HG03439 (cell line): ENCODE measurements around the gene CRADD.
"Not testable (repeated sequence)": the region's sequence is repeated elsewhere in the genome, so short reads cannot be mapped to it uniquely, and the experiment has no call there.

Experiments used
- ATAC-seq: cut with Tn5 transposase; IDR thresholded peaks from one replicate; pipeline ENCODE4 v1.9.1; 2021; ENCODE audit warnings: mild to moderate bottlenecking, moderate library complexity; ENCODE audit not compliant: unreplicated experiment

CRADD gene

GRCh38 chr12:93756288-93756687, 79.1 kb downstream of the CRADD start:
- no peak for ATAC-seq

- ATAC-seq, result no peak
Measured at GRCh38 chr12:93757792-93758694, 80.9 kb downstream of the CRADD start.

DNA sequence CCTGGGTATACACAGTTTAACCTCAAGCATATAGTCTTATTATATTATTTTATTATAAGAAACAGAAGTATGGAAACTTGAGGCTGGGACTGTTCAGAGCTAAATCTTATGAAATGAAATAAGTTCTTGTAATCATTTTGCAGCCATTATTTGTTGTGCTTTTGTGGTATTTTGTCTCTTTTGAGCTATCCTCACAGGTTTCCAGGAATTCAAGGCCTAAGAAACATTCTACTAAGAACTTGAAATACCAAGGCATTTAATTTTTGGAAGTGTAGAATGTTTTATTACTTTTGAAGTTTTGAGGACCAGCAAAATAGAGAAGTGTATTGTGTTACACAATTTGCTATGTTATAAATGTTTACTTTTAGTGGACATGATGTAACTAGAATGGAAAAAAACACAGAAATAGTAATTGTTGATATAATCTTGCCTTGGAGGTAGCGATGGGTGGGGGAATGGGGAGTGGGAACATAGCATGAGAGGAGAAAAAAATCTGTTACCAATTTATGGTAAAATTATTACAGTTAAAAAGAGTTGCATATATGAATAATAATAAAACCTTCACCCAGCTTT, 81.7 kb downstream of the CRADD start:
- ATAC-seq, result no peak

DNA sequence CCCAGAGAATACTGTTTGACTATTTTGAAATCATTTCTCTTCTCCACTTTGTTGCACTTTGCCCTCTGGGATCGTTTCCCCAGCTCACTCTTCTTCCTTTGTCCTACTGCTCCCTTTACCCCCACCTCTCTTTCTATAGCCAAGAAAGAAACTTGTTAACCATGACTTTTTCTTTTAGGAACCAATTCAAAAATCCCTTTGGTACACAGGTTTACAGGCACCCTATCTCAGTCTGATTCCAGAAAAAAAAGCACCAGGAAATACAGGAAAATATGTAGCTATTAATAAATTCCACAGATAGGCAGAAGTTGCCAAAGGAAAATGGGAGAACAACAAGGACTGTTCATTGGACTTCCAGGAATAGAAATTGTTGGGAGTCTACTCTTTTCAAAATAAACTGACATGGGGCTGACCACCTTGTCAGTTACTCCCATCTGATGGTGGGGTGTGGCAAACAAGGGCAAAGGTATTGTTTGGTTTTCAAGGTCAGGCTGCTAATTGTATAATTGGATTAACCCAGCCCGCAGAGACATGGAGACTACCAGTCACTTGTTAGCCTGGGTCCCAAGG, 82.4 kb downstream of the CRADD start:
- ATAC-seq, result no peak

DNA sequence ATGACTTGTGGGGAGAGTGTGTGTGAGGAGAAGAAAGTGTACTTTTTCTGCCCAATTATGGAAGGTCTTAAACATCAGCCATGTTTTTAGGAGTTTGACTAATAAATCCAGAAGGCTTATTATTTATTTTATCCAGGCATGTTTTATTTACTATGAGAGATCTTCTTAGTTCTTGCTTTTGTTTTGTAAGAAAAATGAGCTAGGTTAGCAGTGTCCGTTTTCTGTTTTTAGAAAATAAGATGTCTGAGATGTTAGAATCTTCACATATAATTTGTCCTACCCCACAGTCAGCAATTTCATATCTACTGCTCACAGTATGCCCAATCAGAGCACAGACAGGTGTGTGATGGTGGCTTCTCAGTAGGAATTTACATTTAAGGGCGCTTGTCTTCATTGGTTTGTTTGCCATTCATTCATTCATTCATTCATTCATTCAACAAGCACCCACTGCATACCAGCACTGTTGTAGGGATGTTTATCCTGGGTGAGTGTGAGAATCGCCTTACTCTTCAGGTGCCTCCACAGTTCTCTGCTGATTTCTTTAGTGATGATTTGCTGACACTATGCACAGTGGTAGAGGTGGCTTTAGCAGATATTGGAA, 83.2 kb downstream of the CRADD start:
- no peak for ATAC-seq

DNA sequence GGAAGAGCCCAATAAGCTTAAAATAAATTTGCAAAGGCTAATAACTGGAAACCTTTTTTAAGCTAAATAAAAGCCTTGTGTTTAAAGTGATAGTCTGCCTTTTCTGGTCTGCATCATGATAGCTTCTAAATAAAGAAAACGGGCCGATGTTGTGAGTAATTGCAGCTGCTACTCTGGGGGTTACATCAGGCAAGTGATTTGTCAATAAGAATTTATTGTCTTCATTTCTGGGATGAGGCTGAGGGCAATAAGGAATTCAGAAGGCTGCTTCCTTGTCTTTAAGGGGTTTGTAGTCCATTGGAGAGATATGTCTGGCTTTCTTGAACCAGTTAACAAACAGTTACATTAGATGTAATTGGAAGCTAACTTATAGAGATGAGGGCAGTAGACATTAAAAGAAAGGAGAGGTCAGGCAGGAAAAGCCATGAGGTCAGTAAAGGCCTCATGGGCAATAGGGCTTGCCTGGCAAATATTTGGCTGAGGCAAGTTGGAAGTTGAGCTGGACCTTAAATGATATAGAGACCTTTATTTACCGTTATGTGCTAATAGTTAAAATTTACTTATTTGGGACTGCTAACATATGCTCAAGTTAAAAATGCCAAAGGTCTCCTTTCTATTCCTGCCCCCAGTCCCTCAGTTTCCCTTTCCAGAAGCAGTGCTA, 85.0 kb downstream of the CRADD start:
- ATAC-seq, result no peak

- ATAC-seq, result no peak
Measured at GRCh38 chr12:93762912-93763553, 85.9 kb downstream of the CRADD start.

DNA sequence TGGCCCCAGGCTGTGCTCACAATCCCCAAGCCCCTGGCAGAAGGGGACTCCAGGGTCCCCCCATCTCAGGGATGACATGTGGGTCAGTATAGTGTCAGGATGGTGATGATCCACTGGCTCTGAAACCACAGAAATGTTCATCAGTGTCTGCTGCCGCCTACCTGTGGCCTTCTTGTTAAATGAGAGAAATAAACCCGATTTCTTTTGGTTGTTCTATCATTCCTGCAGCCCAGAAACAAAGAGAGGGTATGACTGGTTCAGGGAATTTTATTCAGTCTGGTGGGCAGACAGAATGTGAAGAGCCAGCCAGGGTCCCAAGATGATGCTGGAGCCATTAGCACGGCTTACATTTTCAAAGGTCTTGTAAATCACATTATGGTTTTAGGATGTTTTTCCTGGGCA, 86.6 kb downstream of the CRADD start:
- no peak for ATAC-seq

DNA sequence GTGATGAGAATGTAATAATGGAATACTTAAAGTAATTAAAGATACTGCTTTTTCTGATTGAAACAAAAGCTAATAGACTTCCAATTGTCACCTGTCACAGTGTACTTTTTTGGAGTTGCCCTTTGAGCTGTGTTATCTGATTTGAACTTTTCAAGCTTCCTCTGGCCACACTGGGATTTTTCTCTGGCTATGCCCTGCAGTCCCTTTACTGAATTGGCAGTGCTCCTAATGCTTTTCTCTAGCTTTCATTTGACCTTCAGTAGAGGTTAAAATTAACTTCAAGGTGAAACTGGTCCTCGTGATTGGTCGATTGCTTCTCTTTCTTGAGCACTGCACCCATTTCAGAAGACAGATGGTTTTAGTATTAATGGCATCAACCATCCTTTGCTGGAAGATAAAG, 89.2 kb downstream of the CRADD start:
- no peak for ATAC-seq

DNA sequence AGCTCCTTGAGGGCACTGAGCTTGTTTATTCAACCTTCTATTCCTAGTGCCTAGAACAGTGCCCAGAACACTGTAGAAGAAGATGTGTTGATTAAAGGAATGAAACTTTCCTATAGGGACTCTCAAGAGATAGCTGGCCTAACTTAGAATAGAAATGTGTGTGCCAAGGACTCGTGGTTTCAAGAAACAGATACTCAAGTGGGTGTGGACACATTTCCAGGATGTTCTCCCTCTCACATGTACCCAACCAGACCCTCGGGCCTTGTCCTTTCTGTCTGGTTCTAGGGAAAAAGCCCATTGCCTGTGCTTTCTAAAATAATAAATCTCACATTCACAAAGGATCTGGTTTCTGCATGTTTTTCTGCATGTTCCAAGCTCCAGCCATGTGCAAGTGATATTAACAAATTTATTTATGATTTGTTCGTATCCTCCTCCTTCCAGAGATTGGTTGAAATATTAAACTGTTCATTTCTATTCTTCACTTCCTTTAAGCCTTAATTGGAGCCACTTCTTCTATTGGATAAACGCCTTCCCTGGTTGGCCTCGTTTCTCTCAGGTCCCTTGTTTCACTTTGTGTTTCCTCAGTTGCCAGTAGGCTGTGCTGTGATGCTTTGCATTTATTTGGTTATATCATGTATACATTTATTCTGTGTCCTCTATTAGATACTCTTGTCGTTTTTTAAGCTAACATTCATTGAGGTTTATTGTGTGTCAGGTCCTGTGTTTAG, 89.8 kb downstream of the CRADD start:
- no peak for ATAC-seq

DNA sequence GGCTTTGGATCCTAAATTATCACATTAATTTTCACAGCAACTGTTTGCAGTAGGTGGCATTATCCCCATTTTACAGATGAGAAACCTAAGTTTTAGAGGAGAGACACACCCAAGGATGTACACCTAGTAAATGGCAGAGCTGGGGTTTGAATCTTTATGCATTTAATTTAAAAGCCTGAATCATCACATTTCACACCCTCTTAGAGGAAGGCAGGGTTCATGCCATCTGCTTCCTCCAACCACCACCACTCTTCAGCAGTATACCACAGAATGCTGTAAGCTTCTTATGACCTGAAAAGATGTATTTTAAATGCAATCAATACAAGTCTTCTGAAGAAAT, 90.3 kb downstream of the CRADD start:
- ATAC-seq, result no peak

DNA sequence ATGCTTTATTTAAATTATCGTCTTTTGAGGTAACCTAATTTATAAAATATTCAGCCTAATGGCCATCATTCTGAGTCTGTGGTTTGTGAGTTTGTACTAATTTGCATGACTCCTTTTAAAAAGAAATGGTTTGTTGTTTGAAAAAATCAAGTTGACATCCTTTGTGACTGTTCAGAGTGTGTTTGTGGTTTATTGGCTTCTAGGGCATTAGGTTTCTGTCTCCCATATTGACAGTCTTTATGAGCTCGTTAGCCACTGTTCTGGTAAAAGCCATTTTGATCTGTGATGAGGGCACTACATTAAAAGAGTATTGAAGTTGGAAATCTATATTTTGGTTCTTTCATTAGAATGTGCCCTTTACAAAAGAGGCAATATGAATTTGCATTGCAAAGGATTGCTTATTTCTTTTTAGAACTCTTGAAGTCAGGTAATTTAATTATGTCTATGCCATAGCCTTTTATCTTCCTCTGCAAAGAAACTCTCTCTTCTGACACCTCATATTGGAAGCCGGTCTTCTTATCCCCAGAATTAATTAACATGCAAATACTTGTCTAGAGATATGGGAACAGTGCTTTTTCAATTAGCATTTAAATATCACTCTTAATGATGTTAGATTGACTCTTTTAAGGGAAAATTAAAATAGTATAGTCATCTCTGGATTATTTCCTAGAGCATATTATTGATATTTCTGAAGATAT, 95.0 kb downstream of the CRADD start:
- ATAC-seq, result no peak

DNA sequence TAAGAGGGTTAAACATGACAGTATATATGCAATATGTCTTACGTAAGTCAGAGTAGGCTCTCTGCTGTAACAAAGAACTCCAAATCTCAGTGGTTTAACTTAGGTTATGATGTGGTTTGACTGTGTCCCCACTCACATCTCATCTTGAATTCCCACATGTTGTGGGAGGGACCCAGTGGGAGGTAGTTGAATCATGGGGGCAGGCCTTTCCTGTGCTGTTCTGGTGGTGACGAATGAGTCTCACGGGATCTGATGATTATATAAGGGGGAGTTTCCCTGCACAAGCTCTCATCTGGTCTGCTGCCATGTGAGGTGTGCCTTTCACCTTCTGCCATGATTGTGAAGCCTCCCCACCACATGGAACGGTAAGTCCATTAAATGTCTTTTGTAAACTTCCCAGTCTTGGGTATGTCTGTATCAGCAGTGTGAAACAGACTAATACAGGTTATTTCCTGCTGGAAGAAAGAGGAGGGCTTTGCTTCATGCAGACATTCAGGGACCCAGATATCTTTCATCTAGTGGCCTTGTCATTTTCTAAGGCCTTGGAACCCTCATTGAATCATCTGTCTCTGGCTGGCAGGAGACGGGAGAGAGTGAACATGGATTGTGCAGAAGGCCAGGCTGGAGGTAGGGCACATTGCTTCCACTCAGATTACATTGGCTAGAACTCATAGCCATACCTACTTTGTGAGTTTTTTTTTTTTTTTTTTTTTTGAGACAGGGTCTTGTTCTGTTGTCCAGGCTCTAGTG, 96.1 kb downstream of the CRADD start:
- no peak for ATAC-seq

DNA sequence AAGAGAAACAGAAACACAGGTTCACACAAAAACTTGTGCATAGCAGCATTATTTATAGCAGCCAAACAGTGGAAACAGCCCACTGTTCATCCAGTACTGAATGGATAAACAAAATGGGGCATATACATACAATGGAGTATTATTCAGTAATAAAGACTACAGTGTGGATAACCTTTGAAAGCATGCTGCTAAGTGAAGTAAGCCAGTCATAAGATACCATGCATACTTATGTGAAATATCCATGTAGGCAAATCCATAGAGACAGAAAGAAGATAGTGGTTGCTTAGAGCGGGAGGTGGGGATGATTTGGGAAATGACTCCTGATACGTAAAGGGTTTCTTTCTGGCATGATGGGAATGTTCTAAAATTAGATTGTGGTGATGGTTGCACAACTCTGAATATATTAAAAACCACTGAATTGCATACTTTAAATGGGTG, 99.4 kb downstream of the CRADD start:
- ATAC-seq, result no peak

GRCh38 chr12:93777254-93777653, 100.1 kb downstream of the CRADD start:
- ATAC-seq, result no peak

- ATAC-seq, result no peak
Measured at GRCh38 chr12:93778306-93778705, 101.1 kb downstream of the CRADD start.

DNA sequence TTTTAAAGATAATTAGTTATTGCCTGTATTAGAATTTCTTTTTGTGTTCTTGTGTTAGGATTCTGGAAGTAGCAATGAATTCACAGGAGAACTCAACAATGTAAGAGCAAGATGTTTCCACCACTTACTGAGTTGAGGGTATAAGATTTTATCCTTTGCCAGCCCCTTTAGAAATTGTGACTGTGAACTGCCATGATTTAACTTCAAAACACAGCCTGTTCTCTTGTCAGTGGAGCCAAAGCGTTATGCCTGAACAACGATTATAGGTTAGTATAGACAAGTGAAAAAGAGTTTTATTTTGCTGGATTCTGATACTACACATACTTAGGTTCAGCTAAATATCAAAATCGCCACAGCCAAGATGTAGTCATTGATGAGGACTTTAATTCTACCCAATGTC, 101.6 kb downstream of the CRADD start:
- no peak for ATAC-seq

DNA sequence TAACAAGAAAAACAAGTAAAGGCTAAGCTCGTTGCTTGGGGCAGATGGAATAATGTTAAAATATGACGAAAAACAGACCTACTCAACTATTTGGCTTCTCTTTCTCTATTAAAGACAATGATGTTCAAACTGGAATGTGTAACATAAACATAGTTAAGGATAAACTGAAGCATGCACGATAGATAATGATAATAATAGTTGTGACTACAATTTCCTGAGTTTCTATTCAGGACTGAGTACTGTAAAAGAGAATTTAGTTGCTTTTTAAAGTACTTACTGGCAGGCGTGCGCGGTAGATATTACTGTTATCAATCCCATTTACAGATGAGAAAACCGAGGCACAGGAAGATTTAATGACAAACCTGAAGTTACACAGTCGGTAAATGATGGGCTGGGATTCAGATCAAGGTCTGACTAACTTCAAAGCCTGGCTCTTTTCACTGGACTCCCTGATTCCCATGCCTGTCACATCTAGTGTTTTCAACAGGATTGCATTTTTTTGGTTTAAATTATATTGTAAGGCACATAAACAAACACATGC, 103.0 kb downstream of the CRADD start:
- ATAC-seq, result no peak

GRCh38 chr12:93780886-93781285, 103.7 kb downstream of the CRADD start:
- ATAC-seq, result not testable (repeated sequence)
